ENCODE results near the gene NQO2. TPM values are rescaled to one million over a fixed set of nuclear protein-coding genes. Genes with fewer than 3 reads are reported as not detected.

The NQO2 gene
- total and polyA plus RNA-seq, 10 of the 15 experiments (the other 5 are each of a cell fraction or from before 2014, with no cell fraction given) = 0.55 to 2.6 (median 0.80) TPM

GRCh38 chr6:3023663-3024483 is 24.2 kb downstream of the NQO2 start (continued):
- TF ChIP-seq E2F8 (IDR thresholded peaks at IDR 0.05; ENCODE audit: low read depth, partially characterized antibody) (no peak), NFIC (IDR thresholded peaks at IDR 0.05; ENCODE audit: low read depth, low read length) (no peak), ZBTB4 (CRISPR knock-in tag; IDR thresholded peaks at IDR 0.05) (no peak), PAX5 (IDR thresholded peaks at IDR 0.05; ENCODE audit: borderline replicate concordance, low read depth, low read length) (no peak; the same call in 1 of the 2 replicates), BHLHE40 (IDR thresholded peaks at IDR 0.05; ENCODE audit: borderline replicate concordance in 1 of 2, low read depth in 2 of 2, low read length in 1 of 2) (peak; percentile 35 to 60; a peak in 2 of 4 replicates), SIX5 (IDR thresholded peaks at IDR 0.05; ENCODE audit: low read depth, low read length, severe bottlenecking) (no peak), SP1 (IDR thresholded peaks at IDR 0.05; ENCODE audit: low read depth, low read length) (peak; percentile 62), ETV6 (conservative IDR thresholded peaks at IDR 0.05 in 1 of 2, IDR thresholded peaks at IDR 0.05 in 1 of 2; ENCODE audit: borderline replicate concordance in 1 of 2, low read depth in 1 of 2) (no peak), BRCA1 (IDR thresholded peaks at IDR 0.05; ENCODE audit: low read depth, low read length) (no peak), RBBP5 (conservative IDR thresholded peaks at IDR 0.05) (no peak), ZNF217 (IDR thresholded peaks at IDR 0.05) (0 out of 2 replicates have a peak, but pooled peaks have one; percentile 42), EGR1 (IDR thresholded peaks at IDR 0.05; ENCODE audit: borderline replicate concordance in 1 of 2, low read depth in 2 of 2, low read length in 2 of 2) (no peak), PRDM15 (CRISPR knock-in tag; IDR thresholded peaks at IDR 0.05) (no peak), LARP7 (IDR thresholded peaks at IDR 0.05) (0 out of 2 replicates have a peak, but pooled peaks have one; percentile 45)
